Neural cell (in vitro differentiated cells): ENCODE results near the gene SULT1A2. TPM values are rescaled to one million over a fixed set of nuclear protein-coding genes. Genes with fewer than 3 reads are reported as not detected.

Experiments used
- H2AFZ ChIP-seq: fragments of 200-600, 300-800 bp; sonication (generic), shearing (Covaris generic); 2 replicates; pipeline ENCODE4 v1.6.0; 2014; ENCODE audit warnings: low read depth, mild to moderate bottlenecking, antibody characterized with exemption, low read length, moderate library complexity
- H3F3A ChIP-seq: fragments of 200-600 bp; shearing (Covaris generic); 2 replicates; pipeline ENCODE4 v1.6.1; 2016; ENCODE audit warnings: mild to moderate bottlenecking, moderate library complexity, mixed read lengths, antibody characterized with exemption, low read length; ENCODE audit not compliant: insufficient read depth, poor library complexity, severe bottlenecking
- H3K27ac ChIP-seq: fragments of 200-600, 300-800 bp; sonication (generic), shearing (Covaris generic); 2 replicates; pipeline ENCODE4 v1.5.1; 2014; ENCODE audit warnings: mild to moderate bottlenecking, low read length, moderate library complexity
- H3K27me3 ChIP-seq: fragments of 300-800, 200-600 bp; sonication (generic), shearing (Covaris generic); 2 replicates; pipeline ENCODE4 v1.6.0; 2014; ENCODE audit warnings: mild to moderate bottlenecking, low read depth, low read length, moderate library complexity; ENCODE audit not compliant: insufficient read depth
- H3K36me3 ChIP-seq: fragments of 300-800, 200-600 bp; sonication (generic), shearing (Covaris generic); 2 replicates; pipeline ENCODE4 v1.5.1; 2014; ENCODE audit warnings: mild to moderate bottlenecking, antibody characterized with exemption, low read length, moderate library complexity; ENCODE audit not compliant: insufficient read depth
- H3K4me2 ChIP-seq: fragments of 300-800, 200-600 bp; sonication (generic), shearing (Covaris generic); 2 replicates; pipeline ENCODE4 v1.6.0; 2014; ENCODE audit warnings: mild to moderate bottlenecking, low read length
- H3K4me3 ChIP-seq: fragments of 300-800, 200-600 bp; sonication (generic), shearing (Covaris generic); 2 replicates; pipeline ENCODE4 v1.5.1; 2014; ENCODE audit warnings: mild to moderate bottlenecking, low read length, moderate library complexity
- H3K79me2 ChIP-seq: fragments of 200-600 bp; shearing (Covaris generic); replicated peaks from 2 replicates; pipeline ENCODE4 v1.6.0; 2014; ENCODE audit warnings: mild to moderate bottlenecking, low read length, moderate library complexity; ENCODE audit not compliant: insufficient read depth
- H3K9ac ChIP-seq: fragments of 300-800, 200-600 bp; sonication (generic), shearing (Covaris generic); 2 replicates; pipeline ENCODE4 v1.6.1; 2016; ENCODE audit warnings: mild to moderate bottlenecking, low read length, mixed read lengths
- H3K9me2 ChIP-seq: fragments of 200-600 bp; shearing (Covaris generic); 2 replicates; pipeline ENCODE4 v1.6.1; 2016; ENCODE audit warnings: mild to moderate bottlenecking, low read length, mixed read lengths; ENCODE audit not compliant: insufficient read depth
- H3K9me3 ChIP-seq: fragments of 200-600, 300-800 bp; sonication (generic), shearing (Covaris generic); 2 replicates; pipeline ENCODE4 v1.6.1; 2016; ENCODE audit warnings: mild to moderate bottlenecking, mixed run types, low read length, moderate library complexity, mixed read lengths
- H4K20me1 ChIP-seq: fragments of 200-600 bp; shearing (Covaris generic); 2 replicates; pipeline ENCODE4 v1.6.1; 2016; ENCODE audit warnings: mild to moderate bottlenecking, mixed run types; ENCODE audit not compliant: insufficient read depth
- CTCF ChIP-seq: fragments of 450-650 bp; IDR thresholded peaks from 2 replicates; pipeline ENCODE4 v1.5.1; 2014; ENCODE audit warnings: antibody characterized with exemption, mild to moderate bottlenecking, moderate library complexity; ENCODE audit not compliant: poor library complexity, severe bottlenecking
- EP300 ChIP-seq: fragments of 450-650 bp; conservative IDR thresholded peaks from 2 replicates; pipeline ENCODE4 v1.6.1; 2014; ENCODE audit warnings: antibody characterized with exemption, mild to moderate bottlenecking, moderate library complexity; ENCODE audit not compliant: poor library complexity, severe bottlenecking
- EZH2 ChIP-seq: fragments of 200-600, 300-800 bp; shearing (Covaris generic), sonication (generic); IDR thresholded peaks from 2 replicates; pipeline ENCODE4 v1.6.1; 2014; ENCODE audit warnings: antibody characterized with exemption, low read length, borderline replicate concordance, mild to moderate bottlenecking; ENCODE audit not compliant: insufficient read depth, poor library complexity, severe bottlenecking
- MXI1 ChIP-seq: fragments of 450-650 bp; conservative IDR thresholded peaks from 2 replicates; pipeline ENCODE4 v1.6.1; 2014; ENCODE audit warnings: antibody characterized with exemption, mild to moderate bottlenecking; ENCODE audit not compliant: poor library complexity, severe bottlenecking
- POLR2AphosphoS5 ChIP-seq: IDR thresholded peaks from 2 replicates; pipeline ENCODE4 v1.6.1; 2012
- RAD21 ChIP-seq: fragments of 450-650 bp; conservative IDR thresholded peaks from 2 replicates; pipeline ENCODE4 v1.6.1; 2014; ENCODE audit warnings: antibody characterized with exemption, mild to moderate bottlenecking, moderate library complexity
- REST ChIP-seq: IDR thresholded peaks from 2 replicates; pipeline ENCODE4 v1.6.1; 2012; ENCODE audit warnings: borderline replicate concordance
- SMC3 ChIP-seq: fragments of 450-650 bp; conservative IDR thresholded peaks from 2 replicates; pipeline ENCODE4 v1.6.1; 2014; ENCODE audit warnings: antibody characterized with exemption, mild to moderate bottlenecking, moderate library complexity; ENCODE audit not compliant: poor library complexity
- TAF1 ChIP-seq: IDR thresholded peaks from 2 replicates; pipeline ENCODE4 v1.6.1; 2012; ENCODE audit warnings: low read depth
- polyA plus RNA-seq: library from polyadenylated mRNA; depleted of rRNA; stranded (reverse); fragments of >200 nt; gene quantifications from 2 replicates; pipeline ENCODE4 v1.2.3, GENCODE V29; 2014

SULT1A2 gene
- polyA plus RNA-seq, 1 donor from 2014 or later = not detected

- H3K36me3 ChIP-seq = no peaks in the 10 kb centered on the region
- H3K9me2 ChIP-seq = no peaks in the 10 kb centered on the region
- H3K27me3 ChIP-seq = no peaks in the 10 kb centered on the region
- H3F3A ChIP-seq = no peaks in the 10 kb centered on the region
- H3K79me2 ChIP-seq = no peaks in the 10 kb centered on the region
- H3K9ac ChIP-seq = no peak overlapping the region
- no peak overlapping the region for H3K4me3 ChIP-seq
- H4K20me1 ChIP-seq = no peaks in the 10 kb centered on the region
- TF ChIP-seq EZH2 (no peak), RAD21 (no peak), EP300 (no peak), MXI1 (no peak), REST (no peak), CTCF (no peak), POLR2AphosphoS5 (no peak), TAF1 (no peak), SMC3 (no peak)
- H3K9me3 ChIP-seq = no peaks in the 10 kb centered on the region
- H3K27ac ChIP-seq = no peak overlapping the region
- H2AFZ ChIP-seq = no peak overlapping the region
- H3K4me2 ChIP-seq = no peak overlapping the region
Measured at GRCh38 chr16:28585674-28586073, 11.2 kb downstream of the SULT1A2 start.

GRCh38 chr16:28580726-28581315 lies 16.0 kb downstream of the SULT1A2 start:
- Histone ChIP-seq H3K27ac (no peak overlapping the region), H3K4me2 (no peak overlapping the region), H3K27me3 (no peaks in the 10 kb centered on the region), H3K79me2 (no peaks in the 10 kb centered on the region), H4K20me1 (no peaks in the 10 kb centered on the region), H3K9ac (no peak overlapping the region), H3K9me2 (no peaks in the 10 kb centered on the region), H3K4me3 (no peak overlapping the region), H3K9me3 (no peaks in the 10 kb centered on the region), H3F3A (no peaks in the 10 kb centered on the region), H3K36me3 (no peaks in the 10 kb centered on the region), H2AFZ (no peak overlapping the region)
- TF ChIP-seq TAF1 (no peak), EZH2 (no peak), SMC3 (no peak), POLR2AphosphoS5 (no peak), REST (no peak), RAD21 (no peak), CTCF (no peak), MXI1 (no peak), EP300 (no peak)
